IMR-90 (cell line): ENCODE results near the gene UBASH3A. TPM values are rescaled to one million over a fixed set of nuclear protein-coding genes. Genes with fewer than 3 reads are reported as not detected.

ENCODE experiments used
- ATAC-seq: fragments of 200-7000 bp; cut with Tn5 transposase; 2 replicates; pipeline ENCODE4 v1.9.1; 2020; ENCODE audit warnings: low read depth, mild to moderate bottlenecking, moderate library complexity
- BruUV-seq: library from RNA; stranded (reverse); fragments of 400-500 nt; replicated peaks from 2 replicates; lab custom pipeline; 2021; lab: Mats Ljungman, UMichigan
- CTCF ChIA-PET: fragments of 300-600 bp; formaldehyde crosslinking; extraction: SDS; loops from one replicate; lab custom pipeline; 2021; ENCODE audit warnings: antibody characterized with exemption; lab: Yijun Ruan, JAX
- POLR2A ChIA-PET: fragments of 300-600 bp; sonication (Branson Sonifier 250); formaldehyde crosslinking; loops from one replicate; lab custom pipeline; 2022; ENCODE audit warnings: antibody characterized with exemption; ENCODE audit not compliant: unreplicated experiment; lab: Charles Lee
- DNase-seq: peaks from one replicate; pipeline ENCODE4 v3.0.0; 2013
- H2AFZ ChIP-seq: replicated peaks from 2 replicates; pipeline ENCODE3; 2013; ENCODE audit warnings: low read length, mild to moderate bottlenecking; ENCODE audit not compliant: poor library complexity
- H2AK5ac ChIP-seq: 2 replicates; pipeline ENCODE4 v1.6.1; 2013; ENCODE audit warnings: low read depth, low read length, inconsistent platforms
- H2AK9ac ChIP-seq: replicated peaks from 2 replicates; pipeline ENCODE3; 2013; ENCODE audit warnings: mild to moderate bottlenecking, low read depth, low read length, moderate library complexity; ENCODE audit not compliant: poor library complexity
- H2BK120ac ChIP-seq: 2 replicates; pipeline ENCODE4 v1.6.1; 2013; ENCODE audit warnings: low read depth, low read length, inconsistent platforms
- H2BK15ac ChIP-seq: 3 replicates; pipeline ENCODE4 v1.6.1; 2013; ENCODE audit warnings: low read depth, low read length, inconsistent platforms
- H2BK20ac ChIP-seq: 2 replicates; pipeline ENCODE4 v1.6.1; 2013; ENCODE audit warnings: low read depth, mild to moderate bottlenecking, inconsistent platforms, low read length, moderate library complexity
- H2BK5ac ChIP-seq: 2 replicates; pipeline ENCODE4 v1.6.1; 2013; ENCODE audit warnings: mild to moderate bottlenecking, low read depth, low read length, inconsistent platforms; ENCODE audit not compliant: poor library complexity, severe bottlenecking
- H3K14ac ChIP-seq: replicated peaks from 2 replicates; pipeline ENCODE4 v1.6.1; 2013; ENCODE audit warnings: low read depth, low read length, inconsistent platforms
- H3K18ac ChIP-seq: 2 replicates; pipeline ENCODE4 v1.6.1; 2013; ENCODE audit warnings: low read depth, low read length, control low read depth
- H3K23ac ChIP-seq: 2 replicates; pipeline ENCODE4 v1.6.1; 2013; ENCODE audit warnings: low read depth, low read length, inconsistent platforms
- H3K27ac ChIP-seq: 2 replicates; pipeline ENCODE4 v1.5.1; 2013; ENCODE audit warnings: mild to moderate bottlenecking, control low read depth, low read length; ENCODE audit not compliant: insufficient read depth
- H3K27me3 ChIP-seq: 2 replicates; pipeline ENCODE4 v1.6.1; 2013; ENCODE audit warnings: low read length; ENCODE audit not compliant: control insufficient read depth, insufficient read depth
- H3K36me3 ChIP-seq: 2 replicates; pipeline ENCODE4 v1.6.1; 2013; ENCODE audit warnings: low read length, mixed read lengths; ENCODE audit not compliant: control insufficient read depth, insufficient read depth
- H3K4ac ChIP-seq: 2 replicates; pipeline ENCODE4 v1.6.1; 2013; ENCODE audit warnings: low read depth, low read length, inconsistent platforms
- H3K4me1 ChIP-seq: 2 replicates; pipeline ENCODE4 v1.6.1; 2013; ENCODE audit warnings: low read length, mixed read lengths; ENCODE audit not compliant: control insufficient read depth, insufficient read depth
- H3K4me2 ChIP-seq: 2 replicates; pipeline ENCODE4 v1.6.1; 2013; ENCODE audit warnings: low read depth, mild to moderate bottlenecking, control low read depth, low read length, moderate library complexity
- H3K4me3 ChIP-seq: 2 replicates; pipeline ENCODE4 v1.5.1; 2013; ENCODE audit warnings: low read depth, mild to moderate bottlenecking, control low read depth, low read length, moderate library complexity; ENCODE audit not compliant: insufficient read depth
- H3K56ac ChIP-seq: 2 replicates; pipeline ENCODE4 v1.6.1; 2013; ENCODE audit warnings: low read length, inconsistent platforms; ENCODE audit not compliant: insufficient read depth; ENCODE audit errors: extremely low read depth
- H3K79me1 ChIP-seq, 2 experiments: 2 replicates each; pipeline ENCODE4 v1.6.1; 2013; ENCODE audit warnings: low read length in 2 of 2, inconsistent platforms in 1 of 2, low read depth in 1 of 2
- H3K9ac ChIP-seq: 2 replicates; pipeline ENCODE4 v1.6.1; 2013; ENCODE audit warnings: low read depth, low read length, control low read depth
- H3K9me1 ChIP-seq: 2 replicates; pipeline ENCODE4 v1.6.1; 2013; ENCODE audit warnings: low read length, inconsistent platforms; ENCODE audit not compliant: insufficient read depth
- H3K9me3 ChIP-seq: 2 replicates; pipeline ENCODE4 v1.6.1; 2013; ENCODE audit warnings: low read length; ENCODE audit not compliant: control insufficient read depth, insufficient read depth
- H4K20me1 ChIP-seq: 2 replicates; pipeline ENCODE4 v1.6.1; 2013; ENCODE audit warnings: low read length, inconsistent platforms; ENCODE audit not compliant: insufficient read depth
- H4K5ac ChIP-seq: 2 replicates; pipeline ENCODE4 v1.6.1; 2013; ENCODE audit warnings: mild to moderate bottlenecking, low read depth, low read length, control low read depth
- H4K8ac ChIP-seq, 2 experiments: 2 replicates each; pipeline ENCODE4 v1.6.1; 2013; ENCODE audit warnings: low read depth in 2 of 2, low read length in 2 of 2, control low read depth in 1 of 2, inconsistent platforms in 1 of 2
- H4K91ac ChIP-seq: 2 replicates; pipeline ENCODE4 v1.6.1; 2013; ENCODE audit warnings: low read depth, low read length, inconsistent platforms; ENCODE audit not compliant: insufficient read depth
- BHLHE40 ChIP-seq: fragments of 150-350 bp; IDR thresholded peaks from 2 replicates; pipeline ENCODE4 v1.6.1; 2016; ENCODE audit warnings: mild to moderate bottlenecking, low read depth, low read length
- CEBPB ChIP-seq: IDR thresholded peaks from 2 replicates; pipeline ENCODE4 v1.6.1; 2012; ENCODE audit warnings: low read depth, low read length, improper control_type of control experiment
- CHD1 ChIP-seq: IDR thresholded peaks from 2 replicates; pipeline ENCODE4 v1.6.1; 2012; ENCODE audit warnings: low read depth, low read length, improper control_type of control experiment
- FOS ChIP-seq: fragments of 150-350 bp; IDR thresholded peaks from 2 replicates; pipeline ENCODE4 v1.6.1; 2016; ENCODE audit warnings: low read depth, low read length
- MAFK ChIP-seq: IDR thresholded peaks from 2 replicates; pipeline ENCODE4 v1.6.1; 2012; ENCODE audit warnings: low read depth, low read length, improper control_type of control experiment
- MAZ ChIP-seq: IDR thresholded peaks from 2 replicates; pipeline ENCODE4 v1.6.1; 2012; ENCODE audit warnings: low read depth, mild to moderate bottlenecking, low read length, improper control_type of control experiment, moderate library complexity, borderline replicate concordance
- MXI1 ChIP-seq: IDR thresholded peaks from 2 replicates; pipeline ENCODE4 v1.6.1; 2012; ENCODE audit warnings: low read depth, mild to moderate bottlenecking, low read length, moderate library complexity, borderline replicate concordance
- NFE2L2 ChIP-seq: fragments of 150-350 bp; IDR thresholded peaks from 2 replicates; pipeline ENCODE4 v1.6.1; 2016; ENCODE audit warnings: low read depth, mild to moderate bottlenecking, low read length
- POLR2A ChIP-seq: IDR thresholded peaks from 2 replicates; pipeline ENCODE4 v1.6.1; 2012; ENCODE audit warnings: mild to moderate bottlenecking, low read depth, low read length
- RAD21 ChIP-seq: IDR thresholded peaks from 2 replicates; pipeline ENCODE4 v1.6.1; 2012; ENCODE audit warnings: low read length, improper control_type of control experiment
- RCOR1 ChIP-seq: IDR thresholded peaks from 2 replicates; pipeline ENCODE4 v1.6.1; 2012; ENCODE audit warnings: mild to moderate bottlenecking, low read length, improper control_type of control experiment; ENCODE audit not compliant: insufficient replicate concordance
- RFX5 ChIP-seq: IDR thresholded peaks from 2 replicates; pipeline ENCODE4 v1.8.0; 2012; ENCODE audit warnings: low read depth, mild to moderate bottlenecking, low read length, moderate library complexity
- SMC3 ChIP-seq: fragments of 150-350 bp; IDR thresholded peaks from 2 replicates; pipeline ENCODE4 v1.6.1; 2016; ENCODE audit warnings: low read depth, mild to moderate bottlenecking, antibody characterized with exemption, low read length, moderate library complexity
- WGBS, 2 experiments: methylation state at CpG; one replicate each; pipeline versions ENCODE4 v1.1.5 to v1.1.7; 2013; ENCODE audit warnings: missing lambda C conversion rate in 2 of 2; ENCODE audit not compliant: insufficient read length in 1 of 2; ENCODE audit errors: extremely low coverage in 2 of 2; 5-methylcytosine and 5-hydroxymethylcytosine counted together
- dilution Hi-C: fragments of 300-500 bp; cut with HindIII; formaldehyde crosslinking; loops from one replicate; pipeline ENCODE4 v1.14.3; 2018; ENCODE audit warnings: low sequenced_read_pairs; ENCODE audit not compliant: unreplicated experiment
- in situ Hi-C: fragments of 300-500 bp; cut with MboI; formaldehyde crosslinking; loops from 3 replicates; pipeline ENCODE4 v1.14.3; 2019; ENCODE audit warnings: low sequenced_read_pairs, inconsistent platforms, mixed read lengths
- intact Hi-C: fragments of 100-400 bp; cut with micrococcal nuclease; formaldehyde crosslinking; loops from 2 replicates; pipeline ENCODE4 v1.10.0; 2022
- polyA plus RNA-seq, 3 experiments: library from polyadenylated mRNA; depleted of rRNA; stranded (reverse); fragments of >200 nt; gene quantifications; 2 replicates each; pipeline ENCODE4 v1.2.3, GENCODE V29; 2012; ENCODE audit warnings: low replicate concordance in 1 of 3
- total RNA-seq: library from RNA; depleted of rRNA; stranded (reverse); fragments of >200 nt; gene quantifications from 2 replicates; pipeline ENCODE4 v1.2.3, GENCODE V29; 2012
- TF ChIP-seq, protein P1 (sequence below): conservative IDR thresholded peaks from 2 replicates; pipeline ENCODE4 v1.5.1; 2012; ENCODE audit warnings: mild to moderate bottlenecking, low read depth, low read length, improper control_type of control experiment
- TF ChIP-seq, protein P2 (sequence below): fragments of 150-350 bp; IDR thresholded peaks from 2 replicates; pipeline ENCODE4 v1.6.1; 2017; ENCODE audit warnings: mild to moderate bottlenecking, antibody characterized with exemption, low read length, low read depth
- TF ChIP-seq, protein P3 (sequence below): fragments of 150-350 bp; IDR thresholded peaks from 2 replicates; pipeline ENCODE4 v1.6.1; 2016; ENCODE audit warnings: low read depth, mild to moderate bottlenecking, low read length, moderate library complexity, borderline replicate concordance

The UBASH3A gene
- total and polyA plus RNA-seq, 2 of the 4 experiments (the other 2 are of a cell fraction), result not detected

DNA sequence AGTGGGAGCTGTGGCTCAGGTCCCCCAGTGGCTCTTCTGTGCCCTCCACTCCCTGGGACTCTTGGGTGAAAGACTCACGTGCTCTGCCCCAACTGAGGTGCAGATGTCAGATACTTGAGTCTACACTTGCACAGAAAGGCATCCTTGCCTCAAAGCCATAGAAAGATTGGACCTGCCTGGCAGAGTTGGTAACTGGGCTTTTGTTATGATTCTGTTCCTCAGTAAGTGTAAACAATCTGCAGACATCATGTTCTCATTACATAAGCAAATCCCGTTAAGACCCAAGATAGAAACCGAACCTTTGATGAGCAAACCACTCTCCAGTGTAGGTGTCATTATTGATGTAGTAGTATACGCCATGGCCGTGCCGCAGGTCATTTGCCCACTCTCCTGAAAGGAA lies 82.4 kb downstream of the UBASH3A start:
- CTCF ChIA-PET, result no interaction called here
- no peak overlapping the region for H4K8ac ChIP-seq

More for the DNA sequence above, 82.4 kb downstream of the UBASH3A start:
- Histone ChIP-seq H3K56ac (no peak overlapping the region), H3K18ac (no peak overlapping the region), H3K4ac (no peak overlapping the region), H2AK5ac (no peak overlapping the region), H2BK15ac (no peak overlapping the region), H3K4me1 (no peaks in the 10 kb centered on the region), H3K36me3 (no peaks in the 10 kb centered on the region), H3K27ac (no peak overlapping the region), H3K9me3 (no peaks in the 10 kb centered on the region; the same call in 1 of the 2 replicates), H2AFZ (no peak overlapping the region), H3K27me3 (peaks cover 20% of the 10 kb centered on the region; the same call in 1 of the 2 replicates), H2AK9ac (no peak overlapping the region), H3K9ac (no peak overlapping the region), H2BK20ac (no peak overlapping the region), H4K20me1 (no peaks in the 10 kb centered on the region), H3K4me3 (no peak overlapping the region), H2BK120ac (no peak overlapping the region), H4K91ac (no peak overlapping the region), H3K79me1 (no peaks in the 10 kb centered on the region), H4K5ac (no peak overlapping the region), H3K14ac (no peak overlapping the region), H3K23ac (no peak overlapping the region), H3K4me2 (no peak overlapping the region), H3K9me1 (no peaks in the 10 kb centered on the region), H2BK5ac (no peak overlapping the region)
- intact Hi-C loops, result no loop called here
- in situ Hi-C loops, result no loop called here
- DNase-seq (no peak), ATAC-seq (no peak)
- dilution Hi-C loops, result no loop called here
- no TSS peak for BruUV-seq
- TF ChIP-seq FOS (no peak), BHLHE40 (no peak), NFE2L2 (no peak), MAZ (no peak), CEBPB (no peak), POLR2A (no peak), RFX5 (no peak), CHD1 (no peak), MAFK (no peak), SMC3 (no peak), RAD21 (no peak), MXI1 (no peak), RCOR1 (no peak)
- TF ChIP-seq, protein P1, sequence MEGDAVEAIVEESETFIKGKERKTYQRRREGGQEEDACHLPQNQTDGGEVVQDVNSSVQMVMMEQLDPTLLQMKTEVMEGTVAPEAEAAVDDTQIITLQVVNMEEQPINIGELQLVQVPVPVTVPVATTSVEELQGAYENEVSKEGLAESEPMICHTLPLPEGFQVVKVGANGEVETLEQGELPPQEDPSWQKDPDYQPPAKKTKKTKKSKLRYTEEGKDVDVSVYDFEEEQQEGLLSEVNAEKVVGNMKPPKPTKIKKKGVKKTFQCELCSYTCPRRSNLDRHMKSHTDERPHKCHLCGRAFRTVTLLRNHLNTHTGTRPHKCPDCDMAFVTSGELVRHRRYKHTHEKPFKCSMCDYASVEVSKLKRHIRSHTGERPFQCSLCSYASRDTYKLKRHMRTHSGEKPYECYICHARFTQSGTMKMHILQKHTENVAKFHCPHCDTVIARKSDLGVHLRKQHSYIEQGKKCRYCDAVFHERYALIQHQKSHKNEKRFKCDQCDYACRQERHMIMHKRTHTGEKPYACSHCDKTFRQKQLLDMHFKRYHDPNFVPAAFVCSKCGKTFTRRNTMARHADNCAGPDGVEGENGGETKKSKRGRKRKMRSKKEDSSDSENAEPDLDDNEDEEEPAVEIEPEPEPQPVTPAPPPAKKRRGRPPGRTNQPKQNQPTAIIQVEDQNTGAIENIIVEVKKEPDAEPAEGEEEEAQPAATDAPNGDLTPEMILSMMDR, result no peak
- TF ChIP-seq, protein P2, sequence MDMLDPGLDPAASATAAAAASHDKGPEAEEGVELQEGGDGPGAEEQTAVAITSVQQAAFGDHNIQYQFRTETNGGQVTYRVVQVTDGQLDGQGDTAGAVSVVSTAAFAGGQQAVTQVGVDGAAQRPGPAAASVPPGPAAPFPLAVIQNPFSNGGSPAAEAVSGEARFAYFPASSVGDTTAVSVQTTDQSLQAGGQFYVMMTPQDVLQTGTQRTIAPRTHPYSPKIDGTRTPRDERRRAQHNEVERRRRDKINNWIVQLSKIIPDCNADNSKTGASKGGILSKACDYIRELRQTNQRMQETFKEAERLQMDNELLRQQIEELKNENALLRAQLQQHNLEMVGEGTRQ, result no peak
- TF ChIP-seq, protein P3, sequence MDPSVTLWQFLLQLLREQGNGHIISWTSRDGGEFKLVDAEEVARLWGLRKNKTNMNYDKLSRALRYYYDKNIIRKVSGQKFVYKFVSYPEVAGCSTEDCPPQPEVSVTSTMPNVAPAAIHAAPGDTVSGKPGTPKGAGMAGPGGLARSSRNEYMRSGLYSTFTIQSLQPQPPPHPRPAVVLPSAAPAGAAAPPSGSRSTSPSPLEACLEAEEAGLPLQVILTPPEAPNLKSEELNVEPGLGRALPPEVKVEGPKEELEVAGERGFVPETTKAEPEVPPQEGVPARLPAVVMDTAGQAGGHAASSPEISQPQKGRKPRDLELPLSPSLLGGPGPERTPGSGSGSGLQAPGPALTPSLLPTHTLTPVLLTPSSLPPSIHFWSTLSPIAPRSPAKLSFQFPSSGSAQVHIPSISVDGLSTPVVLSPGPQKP, result no peak
- POLR2A ChIA-PET, result no interaction called here
- no CpG with 5 or more reads among the region's 6 CpGs for WGBS, 2 experiments
